ENCODE results near the gene SLC26A9.

DNA sequence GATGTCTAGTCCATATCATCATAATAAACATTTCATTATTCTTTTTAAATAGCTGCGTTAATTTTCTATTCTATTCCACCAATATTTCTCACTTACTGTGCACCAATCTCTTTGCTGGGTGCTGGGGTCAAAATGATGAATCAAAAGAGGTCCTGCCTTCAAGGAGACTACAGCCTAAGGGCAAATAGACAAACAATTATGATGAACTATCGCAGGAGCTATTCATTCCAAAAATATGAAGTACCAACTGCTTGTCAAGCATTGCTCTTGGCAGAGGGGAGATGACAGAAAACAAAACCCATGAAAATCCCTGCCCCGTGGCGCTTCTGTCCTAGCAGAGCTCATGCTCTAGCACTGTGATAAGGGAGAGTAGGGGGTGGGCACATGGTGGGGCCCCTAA, 28.8 kb upstream of the SLC26A9 start:
- TF ChIP-seq, protein P1, sequence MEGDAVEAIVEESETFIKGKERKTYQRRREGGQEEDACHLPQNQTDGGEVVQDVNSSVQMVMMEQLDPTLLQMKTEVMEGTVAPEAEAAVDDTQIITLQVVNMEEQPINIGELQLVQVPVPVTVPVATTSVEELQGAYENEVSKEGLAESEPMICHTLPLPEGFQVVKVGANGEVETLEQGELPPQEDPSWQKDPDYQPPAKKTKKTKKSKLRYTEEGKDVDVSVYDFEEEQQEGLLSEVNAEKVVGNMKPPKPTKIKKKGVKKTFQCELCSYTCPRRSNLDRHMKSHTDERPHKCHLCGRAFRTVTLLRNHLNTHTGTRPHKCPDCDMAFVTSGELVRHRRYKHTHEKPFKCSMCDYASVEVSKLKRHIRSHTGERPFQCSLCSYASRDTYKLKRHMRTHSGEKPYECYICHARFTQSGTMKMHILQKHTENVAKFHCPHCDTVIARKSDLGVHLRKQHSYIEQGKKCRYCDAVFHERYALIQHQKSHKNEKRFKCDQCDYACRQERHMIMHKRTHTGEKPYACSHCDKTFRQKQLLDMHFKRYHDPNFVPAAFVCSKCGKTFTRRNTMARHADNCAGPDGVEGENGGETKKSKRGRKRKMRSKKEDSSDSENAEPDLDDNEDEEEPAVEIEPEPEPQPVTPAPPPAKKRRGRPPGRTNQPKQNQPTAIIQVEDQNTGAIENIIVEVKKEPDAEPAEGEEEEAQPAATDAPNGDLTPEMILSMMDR (IDR thresholded peaks at IDR 0.05; ENCODE audit: low read length) = no peak
- TF ChIP-seq EZH2 (optimal IDR thresholded peaks at IDR 0.05; ENCODE audit: low read depth, low read length) = no peak
- no peak for TF ChIP-seq EZH2phosphoT487 (IDR thresholded peaks at IDR 0.05; ENCODE audit: low read length)

Data from MM.1S (cell line).